Sigmoid colon (tissue), 7 donors: ENCODE measurements around the gene CENPK. TPM values are rescaled to one million over a fixed set of nuclear protein-coding genes. Genes with fewer than 3 reads are reported as not detected.

ENCODE experiments used
- DNase-seq: peaks from one replicate; pipeline ENCODE4 v3.0.0-alpha.2; 2019
- H3K27ac ChIP-seq, 4 donors: fragments of 200-600 bp; sonication (generic); one replicate each; pipeline ENCODE4 v1.5.1; 2016 to 2019; ENCODE audit warnings: mild to moderate bottlenecking in 1 of 4
- H3K27me3 ChIP-seq, 3 donors: fragments of 200-600 bp; sonication (generic); one replicate each; pipeline ENCODE4 v1.5.1; 2019; ENCODE audit warnings: mild to moderate bottlenecking in 1 of 3
- H3K36me3 ChIP-seq, 4 donors: fragments of 200-600 bp; sonication (generic); one replicate each; pipeline ENCODE4 v1.5.1; 2016 to 2019
- H3K4me1 ChIP-seq, 4 donors: fragments of 200-600 bp; sonication (generic); one replicate each; pipeline ENCODE4 v1.5.1; 2017 to 2019
- H3K4me3 ChIP-seq, 4 donors: fragments of 200-600 bp; sonication (generic); one replicate each; pipeline ENCODE4 v1.5.1; 2017 to 2019; ENCODE audit warnings: mild to moderate bottlenecking in 2 of 4, moderate library complexity in 1 of 4
- H3K9me3 ChIP-seq, 4 donors: fragments of 200-600 bp in 3 of 4; sonication (generic) in 3 of 4; one replicate each; pipeline versions ENCODE4 v1.5.1 to v1.6.1; 2013 to 2019
- CTCF ChIP-seq, 4 experiments: fragments of 450-650 bp in 3 of 4; fragments of 200-600 bp in 1 of 4; IDR thresholded peaks; one replicate each; pipeline ENCODE4 v1.5.1; 2016 to 2019; ENCODE audit warnings: antibody characterized with exemption in 4 of 4, mild to moderate bottlenecking in 3 of 4, moderate library complexity in 2 of 4
- EP300 ChIP-seq, 4 donors: sonication (generic); formaldehyde crosslinking; IDR thresholded peaks; one replicate each; pipeline ENCODE4 v1.6.1; 2017; ENCODE audit warnings: antibody characterized with exemption in 4 of 4
- POLR2A ChIP-seq, 2 donors: fragments of 450-650 bp; IDR thresholded peaks; one replicate each; pipeline ENCODE4 v1.6.1; 2016; ENCODE audit warnings: antibody characterized with exemption in 2 of 2, mild to moderate bottlenecking in 2 of 2, moderate library complexity in 2 of 2
- POLR2AphosphoS5 ChIP-seq, 4 donors: sonication (generic); formaldehyde crosslinking; IDR thresholded peaks; one replicate each; pipeline ENCODE4 v1.6.1; 2017; ENCODE audit warnings: antibody characterized with exemption in 4 of 4
- WGBS, 2 donors: extraction: QIAGEN DNeasy Blood & Tissue Kit; methylation state at CpG; one replicate each; pipeline ENCODE4 v1.1.7; 2013; 5-methylcytosine and 5-hydroxymethylcytosine counted together
- intact Hi-C: fragments of 100-400 bp; cut with DNase I; formaldehyde crosslinking; loops from one replicate; pipeline ENCODE4 v1.15.1; 2023
- polyA plus RNA-seq, 3 donors: library from polyadenylated mRNA; stranded (reverse); fragments of 200-250 nt; gene quantifications; one replicate each; pipeline ENCODE4 v1.2.3, GENCODE V29; 2013
- total RNA-seq, 4 donors: library from RNA; depleted of rRNA; stranded (reverse); fragments of >200 nt; gene quantifications; one replicate each; pipeline ENCODE4 v1.1.0, GENCODE V29; 2016
- donor health status: healthy with polysubstance abuse.
- donor health status: Bipolar disorder and iron deficiency.
- donor health status: healthy.

The CENPK gene
- total and polyA plus RNA-seq, 7 donors = 1.4 to 14.5 (median 3.6) TPM; not detected in 2

GRCh38 chr5:65563777-65564176, 809 bp upstream of the CENPK start:
- intact Hi-C loops = loop anchor here (2.0 to 10.0 kb wide), 4 partner anchors 61 to 799 kb away; partner anchors contain the start of genes ADAMTS6, CWC27, SHLD3 and SREK1
- Histone ChIP-seq H3K4me3 (peak overlapping the region; percentile 75 to 91 (median 84)), H3K36me3 (peaks cover 0 to 7% (median 0%) of the 10 kb centered on the region in 4 donors), H3K27ac (peak overlapping the region; percentile 80 to 88 (median 87)), H3K27me3 (no peaks in the 10 kb centered on the region), H3K9me3 (no peaks in the 10 kb centered on the region), H3K4me1 (peaks cover 0 to 29% (median 22%) of the 10 kb centered on the region in 4 donors)
- 4 to 6% methylated on average over 11 of the region's 11 CpGs for WGBS, 2 donors
- DNase-seq = no peak
- TF ChIP-seq POLR2AphosphoS5 (IDR thresholded peaks at IDR 0.05) (no peak), POLR2A (IDR thresholded peaks at IDR 0.05) (no peak), EP300 (IDR thresholded peaks at IDR 0.05) (no peak), CTCF (IDR thresholded peaks at IDR 0.05) (no peak)

GRCh38 chr5:65556718-65557117, 6.2 kb downstream of the CENPK start:
- no peaks in the 10 kb centered on the region for H3K4me1 ChIP-seq
- H3K4me3 ChIP-seq = no peak overlapping the region
- no peaks in the 10 kb centered on the region for H3K9me3 ChIP-seq
- H3K27ac ChIP-seq = no peak overlapping the region
- WGBS, 2 donors = 87 to 90% methylated on average over 3 of the region's 3 CpGs
- no peak for TF ChIP-seq POLR2A (IDR thresholded peaks at IDR 0.05)
- TF ChIP-seq EP300 (IDR thresholded peaks at IDR 0.05) = no peak
- no peak for TF ChIP-seq POLR2AphosphoS5 (IDR thresholded peaks at IDR 0.05)
- no peak for TF ChIP-seq CTCF (IDR thresholded peaks at IDR 0.05)
- intact Hi-C loops = no loop called here
- H3K36me3 ChIP-seq = no peaks in the 10 kb centered on the region
- no peak for DNase-seq
- no peaks in the 10 kb centered on the region for H3K27me3 ChIP-seq

- TF ChIP-seq CTCF (IDR thresholded peaks at IDR 0.05) = no peak
- TF ChIP-seq POLR2AphosphoS5 (IDR thresholded peaks at IDR 0.05) = no peak
- TF ChIP-seq EP300 (IDR thresholded peaks at IDR 0.05) = no peak
- no peak for TF ChIP-seq POLR2A (IDR thresholded peaks at IDR 0.05)
- Histone ChIP-seq H3K9me3 (no peaks in the 10 kb centered on the region), H3K27me3 (no peaks in the 10 kb centered on the region), H3K4me3 (no peak overlapping the region), H3K27ac (no peak overlapping the region), H3K4me1 (no peaks in the 10 kb centered on the region), H3K36me3 (no peaks in the 10 kb centered on the region)
- intact Hi-C loops = no loop called here
- no peak for DNase-seq
- WGBS, 2 donors = 69 to 90% methylated on average over 2 of the region's 2 CpGs
Observed at GRCh38 chr5:65556181-65556580, 6.8 kb downstream of the CENPK start.

- Histone ChIP-seq H3K4me3 (no peak overlapping the region), H3K4me1 (no peaks in the 10 kb centered on the region), H3K27me3 (no peaks in the 10 kb centered on the region), H3K36me3 (no peaks in the 10 kb centered on the region), H3K9me3 (no peaks in the 10 kb centered on the region), H3K27ac (no peak overlapping the region)
- intact Hi-C loops = no loop called here
- no peak for DNase-seq
- TF ChIP-seq POLR2AphosphoS5 (IDR thresholded peaks at IDR 0.05) = no peak
- TF ChIP-seq POLR2A (IDR thresholded peaks at IDR 0.05) = no peak
- no peak for TF ChIP-seq EP300 (IDR thresholded peaks at IDR 0.05)
- TF ChIP-seq CTCF (IDR thresholded peaks at IDR 0.05) = no peak
Observed at GRCh38 chr5:65555287-65555686, 7.7 kb downstream of the CENPK start.

- Histone ChIP-seq H3K27ac (no peak overlapping the region), H3K9me3 (no peaks in the 10 kb centered on the region), H3K4me3 (no peak overlapping the region), H3K36me3 (no peaks in the 10 kb centered on the region), H3K4me1 (no peaks in the 10 kb centered on the region), H3K27me3 (no peaks in the 10 kb centered on the region)
- 86% methylated on average over 5 of the region's 5 CpGs for WGBS, 2 donors
- no peak for DNase-seq
- intact Hi-C loops = no loop called here
- TF ChIP-seq POLR2AphosphoS5 (IDR thresholded peaks at IDR 0.05) (no peak), POLR2A (IDR thresholded peaks at IDR 0.05) (no peak), EP300 (IDR thresholded peaks at IDR 0.05) (no peak), CTCF (IDR thresholded peaks at IDR 0.05) (no peak)
Observed at GRCh38 chr5:65553941-65554340, 9.0 kb downstream of the CENPK start.
